ENCODE measurements around the gene ARHGEF4. TPM values are rescaled to one million over a fixed set of nuclear protein-coding genes. Genes with fewer than 3 reads are reported as not detected.

Gene ARHGEF4
- total and polyA plus RNA-seq, 2 donors (not counting 3 experiments of a cell fraction or from before 2014, with no cell fraction given) = not detected

- no peaks in the 10 kb centered on the region for H3K4me1 ChIP-seq (ENCODE audit: control insufficient read depth, extremely low read depth, insufficient read depth, low read length)
- DNase-seq (ENCODE audit: low read depth, low spot score) (no peak), FAIRE-seq (no peak)
- TF ChIP-seq EZH2 (IDR thresholded peaks at IDR 0.05; ENCODE audit: borderline replicate concordance, low read depth, low read length, severe bottlenecking) (no peak), CTCF (IDR thresholded peaks at IDR 0.05; ENCODE audit: extremely low read depth in 1 of 2, insufficient read depth in 1 of 2, low read depth in 1 of 2, low read length in 2 of 2) (no peak), FOS (IDR thresholded peaks at IDR 0.05; ENCODE audit: borderline replicate concordance, insufficient read depth, low read length) (no peak)
- no peaks in the 10 kb centered on the region for H3K36me3 ChIP-seq (ENCODE audit: control insufficient read depth in 2 of 2, extremely low read depth in 1 of 2, insufficient read depth in 2 of 2, low read length in 2 of 2)
- no peak overlapping the region for H3K27ac ChIP-seq (ENCODE audit: insufficient read depth, low read depth, low read length)
- dilution Hi-C loops (cut with MboI; ENCODE audit: extremely low pct_ligation_motif_present, low sequenced_read_pairs) = no loop called here
- BruUV-seq (replicated peaks) = no TSS peak
- H3K4me3 ChIP-seq (replicated peaks in 1 of 3; ENCODE audit: insufficient read depth in 1 of 3, low read depth in 1 of 3, low read length in 3 of 3) = no peak overlapping the region
- H4K20me1 ChIP-seq (replicated peaks; ENCODE audit: control insufficient read depth, extremely low read depth, insufficient read depth, low read length) = no peaks in the 10 kb centered on the region
- no peaks in the 10 kb centered on the region for H3K9me1 ChIP-seq (replicated peaks; ENCODE audit: control insufficient read depth, extremely low read depth, insufficient read depth, low read length)
- H2AFZ ChIP-seq (ENCODE audit: low read depth, low read length) = no peak overlapping the region
- no peaks in the 10 kb centered on the region for H3K9me3 ChIP-seq (replicated peaks; ENCODE audit: control insufficient read depth, insufficient read depth, low read length)
- no peaks in the 10 kb centered on the region for H3K79me2 ChIP-seq (ENCODE audit: control insufficient read depth, insufficient read depth, low read length)
- peaks cover 50 to 58% of the 10 kb centered on the region in 2 experiments for H3K27me3 ChIP-seq (ENCODE audit: control insufficient read depth in 2 of 2, insufficient read depth in 2 of 2, low read length in 2 of 2)
- POLR2A ChIA-PET = no interaction called here
- intact Hi-C loops (cut with micrococcal nuclease) = no loop called here
- CTCF ChIA-PET = interaction anchor here (1.6 kb wide), 1 partner anchor 14 kb away, joined by 5 read pairs; no protein-coding TSS in a partner anchor
- H3K9ac ChIP-seq (replicated peaks; ENCODE audit: extremely low read depth, insufficient read depth, low read length) = no peak overlapping the region
- no peak overlapping the region for H3K4me2 ChIP-seq (ENCODE audit: insufficient read depth, low read length)
Observed at GRCh38 chr2:131036269-131036668, 199.6 kb downstream of the ARHGEF4 start.

- FAIRE-seq (no peak), DNase-seq (ENCODE audit: low read depth, low spot score) (no peak)
- POLR2A ChIA-PET = no interaction called here
- TF ChIP-seq POLR2A (IDR thresholded peaks at IDR 0.05; ENCODE audit: low read depth, low read length) (no peak), CTCF (IDR thresholded peaks at IDR 0.05; ENCODE audit: extremely low read depth in 1 of 2, insufficient read depth in 1 of 2, low read depth in 1 of 2, low read length in 2 of 2) (no peak), POLR2AphosphoS5 (IDR thresholded peaks at IDR 0.05; ENCODE audit: insufficient read depth, low read depth, low read length) (no peak), EZH2 (IDR thresholded peaks at IDR 0.05; ENCODE audit: borderline replicate concordance, low read depth, low read length, severe bottlenecking) (no peak), FOS (IDR thresholded peaks at IDR 0.05; ENCODE audit: borderline replicate concordance, insufficient read depth, low read length) (no peak), MAX (IDR thresholded peaks at IDR 0.05; ENCODE audit: insufficient read depth, insufficient read length) (no peak), JUN (IDR thresholded peaks at IDR 0.05; ENCODE audit: borderline replicate concordance, insufficient read depth, insufficient read length, low read depth) (no peak), GATA2 (IDR thresholded peaks at IDR 0.05; ENCODE audit: insufficient read depth, insufficient read length, low read depth, low read length) (no peak), MYC (IDR thresholded peaks at IDR 0.05; ENCODE audit: low read depth, low read length) (no peak)
- no peaks in the 10 kb centered on the region for H3K4me1 ChIP-seq (ENCODE audit: control insufficient read depth, extremely low read depth, insufficient read depth, low read length)
- intact Hi-C loops (cut with micrococcal nuclease) = no loop called here
- no peak overlapping the region for H3K4me3 ChIP-seq (replicated peaks in 1 of 3; ENCODE audit: insufficient read depth in 1 of 3, low read depth in 1 of 3, low read length in 3 of 3)
- peaks cover 50 to 58% of the 10 kb centered on the region in 2 experiments for H3K27me3 ChIP-seq (ENCODE audit: control insufficient read depth in 2 of 2, insufficient read depth in 2 of 2, low read length in 2 of 2)
- dilution Hi-C loops (cut with MboI; ENCODE audit: extremely low pct_ligation_motif_present, low sequenced_read_pairs) = no loop called here
- H3K9me1 ChIP-seq (replicated peaks; ENCODE audit: control insufficient read depth, extremely low read depth, insufficient read depth, low read length) = no peaks in the 10 kb centered on the region
- H3K79me2 ChIP-seq (ENCODE audit: control insufficient read depth, insufficient read depth, low read length) = no peaks in the 10 kb centered on the region
- no peak overlapping the region for H3K4me2 ChIP-seq (ENCODE audit: insufficient read depth, low read length)
- no peaks in the 10 kb centered on the region for H3K36me3 ChIP-seq (ENCODE audit: control insufficient read depth in 2 of 2, extremely low read depth in 1 of 2, insufficient read depth in 2 of 2, low read length in 2 of 2)
- CTCF ChIA-PET = interaction anchor here (1.6 kb wide), 1 partner anchor 14 kb away, joined by 5 read pairs; no protein-coding TSS in a partner anchor
- no peak overlapping the region for H3K9ac ChIP-seq (replicated peaks; ENCODE audit: extremely low read depth, insufficient read depth, low read length)
- H4K20me1 ChIP-seq (replicated peaks; ENCODE audit: control insufficient read depth, extremely low read depth, insufficient read depth, low read length) = no peaks in the 10 kb centered on the region
- no peak overlapping the region for H2AFZ ChIP-seq (ENCODE audit: low read depth, low read length)
- H3K27ac ChIP-seq (ENCODE audit: insufficient read depth, low read depth, low read length) = no peak overlapping the region
- BruUV-seq (replicated peaks) = no TSS peak
- no peaks in the 10 kb centered on the region for H3K9me3 ChIP-seq (replicated peaks; ENCODE audit: control insufficient read depth, insufficient read depth, low read length)
Observed at GRCh38 chr2:131036696-131037397, 200.1 kb downstream of the ARHGEF4 start.

Measured in endothelial cell of umbilical vein (primary cell).